Liver (tissue), 9 donors: Measurements from ENCODE around the gene SUCO. TPM values are rescaled to one million over a fixed set of nuclear protein-coding genes. Genes with fewer than 3 reads are reported as not detected.

Source experiments
- DNase-seq: peaks from one replicate; pipeline ENCODE4 v3.0.0-alpha.2; 2017; ENCODE audit warnings: low spot score
- H3K27ac ChIP-seq, 2 donors: one replicate each; pipeline ENCODE4 v1.7.0; 2013; ENCODE audit warnings: inconsistent platforms in 2 of 2, low read length in 2 of 2, control low read depth in 1 of 2, low read depth in 1 of 2, mild to moderate bottlenecking in 1 of 2
- H3K27me3 ChIP-seq, 4 donors: one replicate each; pipeline versions ENCODE4 v1.6.1 to v1.7.0; 2013; ENCODE audit warnings: low read length in 3 of 4, inconsistent platforms in 1 of 4, mild to moderate bottlenecking in 1 of 4, moderate library complexity in 1 of 4; ENCODE audit not compliant: control insufficient read depth in 4 of 4, insufficient read depth in 4 of 4
- H3K36me3 ChIP-seq, 4 donors: one replicate each; pipeline versions ENCODE4 v1.6.1 to v1.7.0; 2013; ENCODE audit warnings: low read length in 3 of 4, mild to moderate bottlenecking in 3 of 4, low read depth in 1 of 4, moderate library complexity in 1 of 4; ENCODE audit not compliant: control insufficient read depth in 4 of 4, insufficient read depth in 3 of 4
- H3K4me1 ChIP-seq, 4 donors: one replicate each; pipeline versions ENCODE4 v1.6.1 to v1.7.0; 2013; ENCODE audit warnings: low read length in 3 of 4, mild to moderate bottlenecking in 3 of 4, moderate library complexity in 1 of 4; ENCODE audit not compliant: control insufficient read depth in 4 of 4, insufficient read depth in 4 of 4
- H3K4me3 ChIP-seq, 3 donors: one replicate each; pipeline versions ENCODE4 v1.6.1 to v1.7.0; 2013; ENCODE audit warnings: low read length in 3 of 3, control low read depth in 1 of 3, low read depth in 1 of 3, mild to moderate bottlenecking in 1 of 3
- H3K9ac ChIP-seq, 2 donors: one replicate each; pipeline ENCODE4 v1.7.0; 2013; ENCODE audit warnings: low read length in 2 of 2, mild to moderate bottlenecking in 2 of 2, moderate library complexity in 2 of 2, control low read depth in 1 of 2, low read depth in 1 of 2
- H3K9me3 ChIP-seq, 4 donors: one replicate each; pipeline versions ENCODE4 v1.6.1 to v1.7.0; 2013; ENCODE audit warnings: low read length in 3 of 4; ENCODE audit not compliant: control insufficient read depth in 4 of 4
- EGR1 ChIP-seq, 2 donors: IDR thresholded peaks; 2 replicates each; pipeline ENCODE4 v1.6.1; 2016 to 2018; ENCODE audit warnings: antibody characterized with exemption in 2 of 2, low read depth in 2 of 2
- FOXA1 ChIP-seq: IDR thresholded peaks from 2 replicates; pipeline ENCODE4 v1.6.1; 2016; ENCODE audit warnings: antibody characterized with exemption
- FOXA2 ChIP-seq: IDR thresholded peaks from 2 replicates; pipeline ENCODE4 v1.6.1; 2016; ENCODE audit warnings: antibody characterized with exemption
- GABPA ChIP-seq, 2 donors: IDR thresholded peaks in 1 of 2; conservative IDR thresholded peaks in 1 of 2; 2 replicates each; pipeline ENCODE4 v1.6.1; 2016; ENCODE audit warnings: antibody characterized with exemption in 2 of 2, mild to moderate bottlenecking in 1 of 2, moderate library complexity in 1 of 2
- HNF4A ChIP-seq, 2 donors: conservative IDR thresholded peaks; 2 replicates each; pipeline ENCODE4 v1.6.1; 2016; ENCODE audit warnings: antibody characterized with exemption in 2 of 2, mild to moderate bottlenecking in 2 of 2
- HNF4G ChIP-seq: IDR thresholded peaks from 2 replicates; pipeline ENCODE4 v1.6.1; 2016; ENCODE audit warnings: antibody characterized with exemption
- JUND ChIP-seq, 2 donors: IDR thresholded peaks; 2 replicates each; pipeline ENCODE4 v1.6.1; 2016; ENCODE audit warnings: antibody characterized with exemption in 2 of 2
- NR2F2 ChIP-seq: IDR thresholded peaks from 2 replicates; pipeline ENCODE4 v1.6.1; 2016; ENCODE audit warnings: antibody characterized with exemption
- RAD21 ChIP-seq, 2 donors: IDR thresholded peaks; 2 replicates each; pipeline ENCODE4 v1.6.1; 2016; ENCODE audit warnings: antibody characterized with exemption in 2 of 2, mild to moderate bottlenecking in 2 of 2
- RXRA ChIP-seq, 2 donors: IDR thresholded peaks; 2 replicates each; pipeline ENCODE4 v1.6.1; 2017 to 2018; ENCODE audit warnings: antibody characterized with exemption in 2 of 2, mild to moderate bottlenecking in 1 of 2
- SP1 ChIP-seq: IDR thresholded peaks from 2 replicates; pipeline ENCODE4 v1.6.1; 2018; ENCODE audit warnings: antibody characterized with exemption, mild to moderate bottlenecking
- TAF1 ChIP-seq: conservative IDR thresholded peaks from 2 replicates; pipeline ENCODE4 v1.6.1; 2016; ENCODE audit warnings: antibody characterized with exemption, mild to moderate bottlenecking
- YY1 ChIP-seq: IDR thresholded peaks from 2 replicates; pipeline ENCODE4 v1.6.1; 2016; ENCODE audit warnings: antibody characterized with exemption, mild to moderate bottlenecking
- polyA plus RNA-seq, 2 donors: library from polyadenylated mRNA; stranded (reverse) in 1 of 2; unstranded in 1 of 2; fragments of 200-250 nt in 1 of 2; fragments of >200 nt in 1 of 2; fragmentation: Nextera tagmentation in 1 of 2; extraction: Ambion mirVana in 1 of 2; gene quantifications; one replicate each; pipeline versions ENCODE4 v1.2.1 to v1.2.3, GENCODE V29; 2013 to 2015
- total RNA-seq, 2 donors: library from RNA; depleted of rRNA; stranded (reverse); fragments of >200 nt; gene quantifications; one replicate each; pipeline ENCODE4 v1.2.3, GENCODE V29; 2014
- TF ChIP-seq, protein P1 (sequence below): IDR thresholded peaks from 2 replicates; pipeline ENCODE4 v1.6.1; 2016; ENCODE audit warnings: antibody characterized with exemption, mild to moderate bottlenecking
- TF ChIP-seq, protein P2 (sequence below): fragments of 150-350 bp; IDR thresholded peaks from 2 replicates; pipeline ENCODE4 v1.5.1; 2017; ENCODE audit warnings: improper control_type of control experiment, low read depth, low read length; ENCODE audit not compliant: missing input control
- TF ChIP-seq, protein P3 (sequence below): IDR thresholded peaks from 2 replicates; pipeline ENCODE4 v1.6.1; 2016; ENCODE audit warnings: antibody characterized with exemption
- TF ChIP-seq, protein P4 (sequence below): IDR thresholded peaks from 2 replicates; pipeline ENCODE4 v1.6.1; 2016; ENCODE audit warnings: antibody characterized with exemption
- TF ChIP-seq, protein P5 (sequence below): IDR thresholded peaks from 2 replicates; pipeline ENCODE4 v1.6.1; 2016; ENCODE audit warnings: antibody characterized with exemption
- donor health status: healthy.
- donor health status: healthy.
- donor health status: healthy.
- donor health status: healthy.
- donor health status: healthy.

Gene SUCO
- total and polyA plus RNA-seq, 4 donors: 2.8 to 38.1 (median 8.5) TPM

DNA sequence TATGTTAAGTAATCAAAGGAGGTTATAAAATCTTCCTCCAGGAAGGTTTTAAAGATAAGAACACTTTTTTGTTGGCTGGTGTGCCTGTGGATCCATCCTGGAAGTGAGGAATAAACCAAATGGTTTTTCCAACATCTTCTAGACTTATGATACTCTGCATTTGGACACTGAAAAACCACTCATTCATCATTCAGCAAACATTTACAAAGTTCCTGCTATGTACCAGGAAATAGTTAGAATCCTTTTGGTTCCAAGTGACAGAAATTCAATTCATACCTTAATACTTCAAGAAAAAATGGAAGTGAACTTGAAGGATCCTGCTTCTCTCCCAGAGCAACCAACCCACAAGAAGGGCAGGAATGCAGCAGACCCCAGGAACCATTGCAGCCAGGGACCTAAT is 49.5 kb upstream of the SUCO start:
- Histone ChIP-seq H3K9me3 (no peaks in the 10 kb centered on the region), H3K4me3 (no peak overlapping the region), H3K27ac (no peak overlapping the region), H3K27me3 (peaks cover 0 to 2% (median 0%) of the 10 kb centered on the region in 4 donors), H3K4me1 (no peaks in the 10 kb centered on the region), H3K9ac (no peak overlapping the region), H3K36me3 (no peaks in the 10 kb centered on the region)
- TF ChIP-seq RAD21 (IDR thresholded peaks at IDR 0.05) (no peak), TAF1 (no peak), JUND (IDR thresholded peaks at IDR 0.05) (no peak), YY1 (no peak), NR2F2 (no peak), EGR1 (IDR thresholded peaks at IDR 0.05; ENCODE audit: low read depth in 2 of 2) (no peak), HNF4A (conservative IDR thresholded peaks at IDR 0.05) (no peak), HNF4G (no peak), FOXA2 (no peak), RXRA (IDR thresholded peaks at IDR 0.05) (no peak), SP1 (no peak)
- TF ChIP-seq, protein P1, sequence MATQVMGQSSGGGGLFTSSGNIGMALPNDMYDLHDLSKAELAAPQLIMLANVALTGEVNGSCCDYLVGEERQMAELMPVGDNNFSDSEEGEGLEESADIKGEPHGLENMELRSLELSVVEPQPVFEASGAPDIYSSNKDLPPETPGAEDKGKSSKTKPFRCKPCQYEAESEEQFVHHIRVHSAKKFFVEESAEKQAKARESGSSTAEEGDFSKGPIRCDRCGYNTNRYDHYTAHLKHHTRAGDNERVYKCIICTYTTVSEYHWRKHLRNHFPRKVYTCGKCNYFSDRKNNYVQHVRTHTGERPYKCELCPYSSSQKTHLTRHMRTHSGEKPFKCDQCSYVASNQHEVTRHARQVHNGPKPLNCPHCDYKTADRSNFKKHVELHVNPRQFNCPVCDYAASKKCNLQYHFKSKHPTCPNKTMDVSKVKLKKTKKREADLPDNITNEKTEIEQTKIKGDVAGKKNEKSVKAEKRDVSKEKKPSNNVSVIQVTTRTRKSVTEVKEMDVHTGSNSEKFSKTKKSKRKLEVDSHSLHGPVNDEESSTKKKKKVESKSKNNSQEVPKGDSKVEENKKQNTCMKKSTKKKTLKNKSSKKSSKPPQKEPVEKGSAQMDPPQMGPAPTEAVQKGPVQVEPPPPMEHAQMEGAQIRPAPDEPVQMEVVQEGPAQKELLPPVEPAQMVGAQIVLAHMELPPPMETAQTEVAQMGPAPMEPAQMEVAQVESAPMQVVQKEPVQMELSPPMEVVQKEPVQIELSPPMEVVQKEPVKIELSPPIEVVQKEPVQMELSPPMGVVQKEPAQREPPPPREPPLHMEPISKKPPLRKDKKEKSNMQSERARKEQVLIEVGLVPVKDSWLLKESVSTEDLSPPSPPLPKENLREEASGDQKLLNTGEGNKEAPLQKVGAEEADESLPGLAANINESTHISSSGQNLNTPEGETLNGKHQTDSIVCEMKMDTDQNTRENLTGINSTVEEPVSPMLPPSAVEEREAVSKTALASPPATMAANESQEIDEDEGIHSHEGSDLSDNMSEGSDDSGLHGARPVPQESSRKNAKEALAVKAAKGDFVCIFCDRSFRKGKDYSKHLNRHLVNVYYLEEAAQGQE: no peak
- TF ChIP-seq, protein P2, sequence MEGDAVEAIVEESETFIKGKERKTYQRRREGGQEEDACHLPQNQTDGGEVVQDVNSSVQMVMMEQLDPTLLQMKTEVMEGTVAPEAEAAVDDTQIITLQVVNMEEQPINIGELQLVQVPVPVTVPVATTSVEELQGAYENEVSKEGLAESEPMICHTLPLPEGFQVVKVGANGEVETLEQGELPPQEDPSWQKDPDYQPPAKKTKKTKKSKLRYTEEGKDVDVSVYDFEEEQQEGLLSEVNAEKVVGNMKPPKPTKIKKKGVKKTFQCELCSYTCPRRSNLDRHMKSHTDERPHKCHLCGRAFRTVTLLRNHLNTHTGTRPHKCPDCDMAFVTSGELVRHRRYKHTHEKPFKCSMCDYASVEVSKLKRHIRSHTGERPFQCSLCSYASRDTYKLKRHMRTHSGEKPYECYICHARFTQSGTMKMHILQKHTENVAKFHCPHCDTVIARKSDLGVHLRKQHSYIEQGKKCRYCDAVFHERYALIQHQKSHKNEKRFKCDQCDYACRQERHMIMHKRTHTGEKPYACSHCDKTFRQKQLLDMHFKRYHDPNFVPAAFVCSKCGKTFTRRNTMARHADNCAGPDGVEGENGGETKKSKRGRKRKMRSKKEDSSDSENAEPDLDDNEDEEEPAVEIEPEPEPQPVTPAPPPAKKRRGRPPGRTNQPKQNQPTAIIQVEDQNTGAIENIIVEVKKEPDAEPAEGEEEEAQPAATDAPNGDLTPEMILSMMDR: no peak
- TF ChIP-seq, protein P3, sequence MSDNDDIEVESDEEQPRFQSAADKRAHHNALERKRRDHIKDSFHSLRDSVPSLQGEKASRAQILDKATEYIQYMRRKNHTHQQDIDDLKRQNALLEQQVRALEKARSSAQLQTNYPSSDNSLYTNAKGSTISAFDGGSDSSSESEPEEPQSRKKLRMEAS: no peak
- TF ChIP-seq, protein P4, sequence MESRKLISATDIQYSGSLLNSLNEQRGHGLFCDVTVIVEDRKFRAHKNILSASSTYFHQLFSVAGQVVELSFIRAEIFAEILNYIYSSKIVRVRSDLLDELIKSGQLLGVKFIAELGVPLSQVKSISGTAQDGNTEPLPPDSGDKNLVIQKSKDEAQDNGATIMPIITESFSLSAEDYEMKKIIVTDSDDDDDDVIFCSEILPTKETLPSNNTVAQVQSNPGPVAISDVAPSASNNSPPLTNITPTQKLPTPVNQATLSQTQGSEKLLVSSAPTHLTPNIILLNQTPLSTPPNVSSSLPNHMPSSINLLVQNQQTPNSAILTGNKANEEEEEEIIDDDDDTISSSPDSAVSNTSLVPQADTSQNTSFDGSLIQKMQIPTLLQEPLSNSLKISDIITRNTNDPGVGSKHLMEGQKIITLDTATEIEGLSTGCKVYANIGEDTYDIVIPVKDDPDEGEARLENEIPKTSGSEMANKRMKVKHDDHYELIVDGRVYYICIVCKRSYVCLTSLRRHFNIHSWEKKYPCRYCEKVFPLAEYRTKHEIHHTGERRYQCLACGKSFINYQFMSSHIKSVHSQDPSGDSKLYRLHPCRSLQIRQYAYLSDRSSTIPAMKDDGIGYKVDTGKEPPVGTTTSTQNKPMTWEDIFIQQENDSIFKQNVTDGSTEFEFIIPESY: no peak
- TF ChIP-seq, protein P5, sequence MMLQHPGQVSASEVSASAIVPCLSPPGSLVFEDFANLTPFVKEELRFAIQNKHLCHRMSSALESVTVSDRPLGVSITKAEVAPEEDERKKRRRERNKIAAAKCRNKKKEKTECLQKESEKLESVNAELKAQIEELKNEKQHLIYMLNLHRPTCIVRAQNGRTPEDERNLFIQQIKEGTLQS: no peak
- DNase-seq: no peak

DNA sequence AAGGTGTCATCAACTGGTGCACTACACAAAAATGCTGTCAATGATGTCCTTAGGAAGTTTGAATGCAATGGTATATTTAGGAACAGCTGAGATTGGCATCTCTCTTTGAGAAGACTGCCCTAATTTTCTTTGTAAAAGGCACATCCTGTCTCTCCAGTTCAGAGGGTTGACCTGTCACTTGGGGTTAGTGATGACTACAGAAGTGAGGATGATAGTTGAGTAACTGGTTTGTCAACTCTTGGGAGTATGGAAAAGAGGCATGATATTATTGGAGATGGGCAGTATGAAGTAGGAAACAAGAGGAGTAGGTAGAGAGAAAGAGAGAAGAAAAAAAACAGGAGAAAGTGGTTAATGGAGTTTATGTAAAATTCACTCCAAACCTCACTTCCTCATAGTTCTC is 48.7 kb upstream of the SUCO start:
- Histone ChIP-seq H3K27me3 (peaks cover 0 to 2% (median 0%) of the 10 kb centered on the region in 4 donors), H3K9ac (no peak overlapping the region), H3K4me1 (no peaks in the 10 kb centered on the region), H3K9me3 (no peaks in the 10 kb centered on the region), H3K36me3 (no peaks in the 10 kb centered on the region), H3K4me3 (no peak overlapping the region), H3K27ac (no peak overlapping the region)
- TF ChIP-seq RXRA (IDR thresholded peaks at IDR 0.05): no peak
- no peak for TF ChIP-seq TAF1
- TF ChIP-seq YY1: no peak
- TF ChIP-seq HNF4A (conservative IDR thresholded peaks at IDR 0.05): no peak
- TF ChIP-seq HNF4G: no peak
- TF ChIP-seq, protein P5: no peak
- TF ChIP-seq FOXA1: no peak
- TF ChIP-seq GABPA (IDR thresholded peaks at IDR 0.05 in 1 of 2, conservative IDR thresholded peaks at IDR 0.05 in 1 of 2): no peak
- TF ChIP-seq RAD21 (IDR thresholded peaks at IDR 0.05): no peak
- TF ChIP-seq JUND (IDR thresholded peaks at IDR 0.05): no peak
- no peak for TF ChIP-seq FOXA2
- TF ChIP-seq, protein P3: no peak
- TF ChIP-seq, protein P4: no peak
- TF ChIP-seq EGR1 (IDR thresholded peaks at IDR 0.05; ENCODE audit: low read depth in 2 of 2): no peak
- TF ChIP-seq NR2F2: no peak
- TF ChIP-seq, protein P2: no peak
- DNase-seq: no peak
